ENCODE results near the gene APOLD1.
"Not testable (repeated sequence)": the region's sequence is repeated elsewhere in the genome, so short reads cannot be mapped to it uniquely, and the experiment has no call there.

The APOLD1 gene

GRCh38 chr12:12786351-12786705 lies 869 bp downstream of the APOLD1 start:
- no peak for DNase-seq (ENCODE audit: low read depth in 2 of 2)

DNA sequence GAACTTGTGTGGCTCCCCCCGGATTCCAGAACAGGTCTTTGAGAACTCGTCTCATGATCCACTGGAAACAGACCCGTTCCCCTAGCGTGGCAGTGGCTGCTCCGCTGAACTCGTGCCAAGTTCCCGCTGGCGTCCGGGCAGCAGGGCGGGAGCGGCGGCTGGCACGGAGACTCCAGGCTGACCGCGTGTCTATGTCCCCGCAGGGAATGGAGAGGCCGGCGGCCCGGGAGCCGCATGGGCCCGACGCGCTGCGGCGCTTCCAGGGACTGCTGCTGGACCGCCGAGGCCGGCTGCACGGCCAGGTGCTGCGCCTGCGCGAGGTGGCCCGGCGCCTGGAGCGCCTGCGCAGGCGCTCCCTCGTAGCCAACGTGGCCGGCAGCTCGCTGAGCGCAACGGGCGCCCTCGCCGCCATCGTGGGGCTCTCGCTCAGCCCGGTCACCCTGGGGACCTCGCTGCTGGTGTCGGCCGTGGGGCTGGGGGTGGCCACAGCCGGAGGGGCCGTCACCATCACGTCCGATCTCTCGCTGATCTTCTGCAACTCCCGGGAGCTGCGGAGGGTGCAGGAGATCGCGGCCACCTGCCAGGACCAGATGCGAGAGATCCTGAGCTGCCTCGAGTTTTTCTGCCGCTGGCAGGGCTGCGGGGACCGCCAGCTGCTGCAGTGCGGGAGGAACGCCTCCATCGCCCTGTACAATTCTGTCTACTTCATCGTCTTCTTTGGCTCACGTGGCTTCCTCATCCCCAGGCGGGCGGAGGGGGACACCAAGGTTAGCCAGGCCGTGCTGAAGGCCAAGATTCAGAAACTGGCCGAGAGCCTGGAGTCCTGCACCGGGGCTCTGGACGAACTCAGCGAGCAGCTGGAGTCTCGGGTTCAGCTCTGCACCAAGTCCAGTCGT lies 1.5 kb downstream of the APOLD1 start:
- DNase-seq (ENCODE audit: low read depth in 2 of 2), result peak; percentile 49 to 57

DNA sequence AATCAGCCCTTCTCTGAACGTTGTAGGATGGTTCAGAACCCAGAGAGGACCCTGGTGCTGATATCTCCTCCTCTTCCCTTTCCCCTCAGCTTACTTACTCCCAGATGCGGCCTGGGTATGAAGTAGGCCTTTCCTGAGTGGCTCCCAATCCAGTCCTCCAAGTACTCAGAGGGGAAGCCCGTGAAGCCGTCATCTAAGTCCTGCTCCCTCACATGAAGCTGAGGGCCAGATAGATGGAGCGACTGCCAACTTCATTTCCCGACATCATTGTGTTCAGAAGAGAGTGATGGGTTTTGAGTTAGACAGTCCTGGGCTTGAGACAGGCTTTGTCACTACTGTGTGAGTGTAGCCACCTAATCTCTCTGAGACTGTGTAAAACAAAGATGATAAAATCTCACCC lies 2.7 kb downstream of the APOLD1 start:
- DNase-seq (ENCODE audit: low read depth in 2 of 2), result no peak

- DNase-seq (ENCODE audit: low read depth in 2 of 2), result peak; percentile 61 to 67
Measured at GRCh38 chr12:12788675-12789368, 3.4 kb downstream of the APOLD1 start.

DNA sequence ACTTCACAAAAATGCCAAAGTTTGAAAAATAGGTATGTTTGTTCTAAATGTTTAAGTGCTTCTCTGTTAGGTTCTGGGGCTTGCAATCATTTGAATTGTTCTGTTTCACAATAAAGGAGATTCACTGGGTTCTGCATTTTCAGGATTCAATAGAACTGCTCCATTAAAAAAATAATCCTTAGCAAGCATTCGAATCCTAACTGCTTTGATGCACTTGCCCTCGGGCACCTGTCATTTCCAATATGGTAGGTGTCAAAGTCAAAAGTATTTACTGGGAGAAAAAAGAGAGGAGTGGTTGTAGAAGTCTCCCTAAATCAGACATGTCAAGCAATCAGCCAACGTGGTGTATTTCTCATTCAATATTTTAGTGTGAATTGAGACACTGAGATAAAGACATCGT lies 5.5 kb downstream of the APOLD1 start:
- no peak for DNase-seq (ENCODE audit: low read depth in 2 of 2)

DNA sequence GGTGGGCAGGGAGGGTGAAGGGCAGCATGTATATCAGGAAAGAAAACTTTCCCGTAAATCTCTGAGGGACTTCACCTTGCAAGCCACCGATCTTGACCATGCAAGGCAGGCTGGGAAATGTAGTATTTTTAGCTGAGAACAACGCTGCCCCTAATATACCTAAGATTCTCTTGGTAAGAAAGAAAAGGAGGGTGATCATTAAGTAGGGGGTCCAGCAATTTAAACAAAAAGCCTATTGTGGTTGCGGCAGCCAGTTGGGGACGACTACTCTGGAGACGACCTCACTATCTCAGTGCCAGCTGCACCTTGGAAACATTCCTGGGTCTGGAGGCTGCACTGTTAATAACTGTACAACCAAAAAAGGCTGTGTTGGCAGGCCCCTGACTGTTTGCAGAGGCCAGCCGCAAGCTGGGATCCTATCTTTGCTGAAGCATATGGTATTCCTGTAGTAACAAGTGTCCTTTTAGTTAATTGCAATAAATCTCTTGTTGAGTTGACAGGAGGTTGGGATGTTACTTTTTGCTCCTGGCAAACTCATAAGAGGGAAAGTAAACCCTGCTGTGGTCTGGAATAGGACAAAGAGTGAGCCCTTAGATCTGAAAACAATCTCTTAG lies 6.4 kb downstream of the APOLD1 start:
- no peak for DNase-seq (ENCODE audit: low read depth in 2 of 2)

DNA sequence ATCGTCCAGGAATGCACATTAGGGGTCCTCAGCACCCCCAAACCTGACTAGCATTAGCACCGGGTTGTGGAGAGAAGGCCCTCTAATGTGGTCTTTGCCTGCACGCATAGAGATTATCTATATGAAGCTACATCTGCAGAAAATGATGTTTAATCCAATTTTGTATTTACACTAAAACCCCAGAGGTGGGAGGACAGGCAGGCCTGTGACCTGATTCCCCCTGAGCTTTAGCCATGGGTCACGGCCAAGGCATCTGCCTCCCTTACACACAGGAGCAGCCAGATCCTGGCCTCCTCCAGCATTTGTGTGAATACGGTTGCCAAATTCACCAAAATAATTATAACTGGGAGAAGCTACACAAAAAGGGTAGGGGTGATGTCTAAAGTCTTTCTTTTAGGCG lies 7.0 kb downstream of the APOLD1 start:
- no peak for DNase-seq (ENCODE audit: low read depth in 2 of 2)

GRCh38 chr12:12794686-12795085 lies 9.2 kb downstream of the APOLD1 start:
- DNase-seq (ENCODE audit: low read depth in 2 of 2), result no peak

- no peak for DNase-seq (ENCODE audit: low read depth in 2 of 2)
Measured at GRCh38 chr12:12796171-12796570, 10.7 kb downstream of the APOLD1 start.

- DNase-seq (ENCODE audit: low read depth in 2 of 2), result no peak
Measured at GRCh38 chr12:12796928-12797793, 11.7 kb downstream of the APOLD1 start.

- DNase-seq (ENCODE audit: low read depth in 2 of 2), result no peak
Measured at GRCh38 chr12:12797794-12798152, 12.3 kb downstream of the APOLD1 start.

- DNase-seq (ENCODE audit: low read depth in 2 of 2), result no peak
Measured at GRCh38 chr12:12798480-12798879, 13.0 kb downstream of the APOLD1 start.

GRCh38 chr12:12799163-12799920 lies 13.9 kb downstream of the APOLD1 start:
- no peak for DNase-seq (ENCODE audit: low read depth in 2 of 2)

DNA sequence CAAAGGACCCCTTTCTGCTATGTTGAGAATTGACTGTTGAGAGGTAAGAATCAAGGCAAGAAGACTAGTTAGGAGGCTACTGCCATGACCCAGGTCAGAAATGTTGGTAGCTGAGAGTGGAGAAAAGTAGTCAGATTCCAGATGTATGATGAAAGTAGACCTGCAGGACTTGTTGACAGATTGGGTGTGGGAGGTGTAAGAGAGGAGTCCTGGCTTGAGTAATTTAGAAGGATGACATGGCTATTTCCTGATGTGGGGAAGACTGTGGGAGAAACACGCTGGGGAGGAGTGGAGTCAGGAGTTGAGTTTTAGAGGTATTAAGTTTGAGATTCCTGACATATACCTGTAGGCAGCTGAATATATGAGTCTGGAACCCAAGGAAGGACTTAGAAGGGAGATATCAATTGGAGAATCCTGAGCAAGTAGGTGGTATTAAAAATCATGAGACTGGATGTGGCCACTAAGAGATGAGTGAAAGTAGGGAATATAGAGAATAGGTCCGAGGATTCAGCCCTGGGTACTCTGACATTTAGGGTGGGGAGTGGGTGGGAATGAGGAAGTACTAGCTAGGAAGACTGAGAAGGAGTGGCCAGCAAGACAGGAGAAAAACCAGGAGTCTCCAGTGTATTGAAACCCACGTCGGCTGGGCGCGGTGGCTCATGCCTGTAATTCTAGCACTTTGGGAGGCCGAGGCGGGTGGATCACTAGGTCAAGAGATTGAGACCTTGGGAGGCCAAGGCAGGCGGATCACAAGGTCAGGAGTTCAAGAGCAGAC lies 15.1 kb downstream of the APOLD1 start:
- no peak for DNase-seq (ENCODE audit: low read depth in 2 of 2)

GRCh38 chr12:12801656-12802055 lies 16.2 kb downstream of the APOLD1 start:
- not testable (repeated sequence) for DNase-seq (ENCODE audit: low read depth in 2 of 2)

DNA sequence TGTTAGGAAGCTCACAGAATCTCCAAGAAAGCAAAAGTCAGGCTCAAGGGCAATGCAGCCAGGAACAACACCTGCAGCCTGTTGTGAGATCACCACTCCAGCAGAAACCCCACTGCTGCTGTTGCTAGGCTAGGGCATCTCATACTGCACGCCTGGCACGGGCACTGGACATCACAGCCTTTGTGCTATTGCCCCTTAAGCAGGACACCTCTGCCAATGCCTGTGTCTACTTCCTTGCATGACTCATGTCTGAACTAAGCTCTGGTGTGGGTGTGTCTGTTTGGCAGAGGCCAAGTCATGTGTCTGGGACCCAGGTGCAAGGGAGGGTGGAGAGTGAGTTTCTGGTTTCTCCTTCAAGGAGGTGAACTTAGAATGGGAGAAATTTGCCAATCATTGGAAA lies 17.7 kb downstream of the APOLD1 start:
- DNase-seq (ENCODE audit: low read depth in 2 of 2), result no peak

DNA sequence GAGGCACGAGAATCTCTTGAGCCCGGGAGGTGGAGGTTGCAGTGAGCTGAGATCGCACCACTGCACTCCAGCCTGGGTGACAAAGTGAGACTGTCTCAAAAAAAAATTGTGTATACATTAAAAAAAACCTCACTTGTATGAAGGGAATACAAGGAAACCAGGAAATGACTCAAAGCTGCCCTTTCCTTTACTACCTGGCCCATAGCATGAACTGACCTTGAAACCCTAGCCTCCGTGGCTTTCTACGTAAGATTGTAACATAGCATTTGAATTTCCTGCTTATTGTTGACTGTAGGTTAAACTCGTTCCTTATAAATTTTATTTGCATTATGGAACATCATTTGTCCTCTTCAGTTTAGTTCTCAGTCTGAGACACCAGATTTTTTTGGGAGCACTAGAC lies 18.6 kb downstream of the APOLD1 start:
- DNase-seq (ENCODE audit: low read depth in 2 of 2), result no peak

GRCh38 chr12:12804432-12804886 lies 19.0 kb downstream of the APOLD1 start:
- DNase-seq (ENCODE audit: low read depth in 2 of 2), result peak; percentile 69 to 73

- DNase-seq (ENCODE audit: low read depth in 2 of 2), result no peak
Measured at GRCh38 chr12:12806784-12807516, 21.5 kb downstream of the APOLD1 start.

GRCh38 chr12:12807517-12807903 lies 22.1 kb downstream of the APOLD1 start:
- not testable (repeated sequence) for DNase-seq (ENCODE audit: low read depth in 2 of 2)
